AG09319 (cell line): Measurements from ENCODE around the gene KIF13A.

Source experiments
- DNase-seq: peaks from one replicate; pipeline ENCODE4 v3.0.0-alpha.2; 2010; ENCODE audit warnings: low read depth; ENCODE audit errors: extremely low read depth
- CTCF ChIP-seq: IDR thresholded peaks from 2 replicates; pipeline ENCODE4 v1.5.1; 2011; ENCODE audit warnings: low read depth, mild to moderate bottlenecking, inconsistent platforms, low read length, moderate library complexity

The KIF13A gene

GRCh38 chr6:17972978-17973622 is 14.3 kb downstream of the KIF13A start:
- DNase-seq = no peak
- no peak for TF ChIP-seq CTCF

GRCh38 chr6:17972074-17972952 is 15.1 kb downstream of the KIF13A start:
- DNase-seq = no peak
- TF ChIP-seq CTCF = no peak

- TF ChIP-seq CTCF = no peak
- DNase-seq = no peak
Measured at GRCh38 chr6:17971128-17972073, 16.0 kb downstream of the KIF13A start.

GRCh38 chr6:17968876-17969275 is 18.6 kb downstream of the KIF13A start:
- no peak for TF ChIP-seq CTCF
- DNase-seq = no peak

- no peak for TF ChIP-seq CTCF
- DNase-seq = no peak
Measured at GRCh38 chr6:17967668-17968518, 19.5 kb downstream of the KIF13A start.

- no peak for DNase-seq
- TF ChIP-seq CTCF = no peak
Measured at GRCh38 chr6:17966451-17966850, 21.0 kb downstream of the KIF13A start.
